ENCODE data around the gene CTNNAL1.
"Not testable (repeated sequence)": the region's sequence is repeated elsewhere in the genome, so short reads cannot be mapped to it uniquely, and the experiment has no call there.

CTNNAL1 gene, protein sequence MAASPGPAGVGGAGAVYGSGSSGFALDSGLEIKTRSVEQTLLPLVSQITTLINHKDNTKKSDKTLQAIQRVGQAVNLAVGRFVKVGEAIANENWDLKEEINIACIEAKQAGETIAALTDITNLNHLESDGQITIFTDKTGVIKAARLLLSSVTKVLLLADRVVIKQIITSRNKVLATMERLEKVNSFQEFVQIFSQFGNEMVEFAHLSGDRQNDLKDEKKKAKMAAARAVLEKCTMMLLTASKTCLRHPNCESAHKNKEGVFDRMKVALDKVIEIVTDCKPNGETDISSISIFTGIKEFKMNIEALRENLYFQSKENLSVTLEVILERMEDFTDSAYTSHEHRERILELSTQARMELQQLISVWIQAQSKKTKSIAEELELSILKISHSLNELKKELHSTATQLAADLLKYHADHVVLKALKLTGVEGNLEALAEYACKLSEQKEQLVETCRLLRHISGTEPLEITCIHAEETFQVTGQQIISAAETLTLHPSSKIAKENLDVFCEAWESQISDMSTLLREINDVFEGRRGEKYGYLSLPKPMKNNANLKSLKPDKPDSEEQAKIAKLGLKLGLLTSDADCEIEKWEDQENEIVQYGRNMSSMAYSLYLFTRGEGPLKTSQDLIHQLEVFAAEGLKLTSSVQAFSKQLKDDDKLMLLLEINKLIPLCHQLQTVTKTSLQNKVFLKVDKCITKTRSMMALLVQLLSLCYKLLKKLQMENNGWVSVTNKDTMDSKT

DNA sequence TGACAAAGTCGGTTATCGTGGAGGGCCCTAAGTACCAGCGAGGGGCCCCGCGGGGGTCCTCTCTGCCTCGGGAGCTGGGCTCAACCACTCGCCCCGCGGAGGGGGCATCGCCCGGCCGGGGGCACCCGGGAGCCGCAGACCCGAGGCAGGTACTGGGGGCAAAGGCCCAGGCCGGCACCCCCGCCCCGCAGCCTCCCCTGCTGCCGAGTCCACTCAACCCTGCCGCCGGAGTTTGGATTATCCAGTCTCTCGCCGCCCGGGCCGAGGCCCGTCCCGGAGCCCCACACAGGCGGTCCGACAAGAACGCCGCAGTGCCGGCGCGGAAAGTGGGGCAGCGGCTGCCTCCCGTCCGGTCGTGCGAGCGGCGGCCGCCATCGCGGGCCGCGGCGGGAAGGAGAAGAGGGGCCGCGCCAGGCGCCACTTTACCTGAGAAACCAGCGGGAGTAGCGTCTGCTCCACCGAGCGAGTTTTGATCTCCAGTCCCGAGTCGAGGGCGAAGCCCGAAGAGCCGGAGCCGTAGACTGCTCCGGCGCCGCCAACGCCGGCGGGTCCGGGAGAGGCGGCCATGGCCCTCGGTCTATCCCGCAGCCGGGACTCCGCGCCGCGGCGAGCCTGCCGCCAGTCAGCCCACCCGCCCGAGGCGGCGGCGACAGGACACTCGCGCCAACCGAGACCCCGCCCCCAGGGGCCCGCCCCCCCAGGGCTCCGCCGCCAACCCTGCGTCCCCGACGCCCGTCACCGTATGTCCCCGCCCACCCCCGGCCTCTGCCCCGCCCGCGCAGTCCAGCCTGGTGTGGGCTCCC is at the start of gene CTNNAL1:
TSS of gene CTNNAL1 (minus strand) at position 624 of the 803 bp plus-strand sequence. CDS start at position 567, 57 bp downstream.
- DNase-seq, result peak; percentile 87

DNA sequence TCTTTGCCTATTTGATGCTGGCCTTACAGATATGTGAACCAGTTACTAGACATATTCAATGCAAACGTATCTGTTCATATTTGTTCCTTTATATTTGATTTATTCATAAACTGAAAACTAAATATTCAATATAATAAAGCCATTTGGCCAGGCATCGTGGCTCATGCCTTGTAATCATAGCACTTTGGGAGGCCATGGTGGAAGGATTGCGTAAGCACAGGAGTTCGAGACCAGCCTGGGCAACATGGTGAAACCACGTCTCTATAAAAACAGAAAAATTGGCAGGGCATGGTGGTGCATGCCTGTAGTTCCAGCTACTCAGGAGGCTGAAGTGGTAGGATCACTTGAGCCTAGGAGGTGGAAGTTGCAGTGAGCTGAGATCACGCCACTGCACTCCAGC is 49.2 kb upstream of the CTNNAL1 start:
- no peak for DNase-seq

DNA sequence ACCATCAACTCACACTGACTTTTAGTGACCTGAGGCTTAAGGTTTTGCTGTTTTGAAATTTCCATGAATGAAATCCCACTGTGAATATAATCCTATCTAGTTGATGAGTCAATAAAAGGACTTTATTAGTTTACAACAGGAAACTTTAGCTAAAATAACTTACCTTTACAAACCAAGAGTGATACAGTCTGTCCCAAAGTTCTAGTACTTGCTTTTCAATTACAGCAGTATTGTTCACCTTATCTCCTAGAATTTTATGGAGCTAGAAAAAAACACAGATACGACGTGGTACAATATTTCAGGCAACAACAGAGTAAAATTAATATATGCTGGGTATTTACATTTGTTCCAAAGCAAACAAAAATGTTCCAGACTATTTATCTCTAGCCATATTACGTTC is 46.9 kb upstream of the CTNNAL1 start:
- no peak for DNase-seq

DNA sequence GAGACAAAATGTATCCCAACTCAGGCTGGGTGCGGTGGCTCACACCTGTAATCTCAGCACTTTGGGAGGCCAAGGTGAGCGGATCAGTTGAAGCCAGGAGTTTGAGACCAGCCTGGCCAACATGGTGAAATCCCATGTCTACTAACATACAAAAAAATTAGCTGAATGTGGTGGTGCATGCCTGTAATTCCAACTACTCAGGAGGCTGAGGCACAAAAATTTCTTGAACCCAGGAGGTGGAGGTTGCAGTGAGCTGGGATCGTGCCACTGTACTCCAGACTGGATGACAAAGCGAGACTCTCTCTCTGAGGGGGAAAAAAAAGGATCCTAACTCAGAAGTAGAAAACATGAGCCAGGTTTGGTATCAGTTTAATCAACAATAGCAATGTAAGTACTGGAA is 39.8 kb upstream of the CTNNAL1 start:
- DNase-seq, result not testable (repeated sequence)

DNA sequence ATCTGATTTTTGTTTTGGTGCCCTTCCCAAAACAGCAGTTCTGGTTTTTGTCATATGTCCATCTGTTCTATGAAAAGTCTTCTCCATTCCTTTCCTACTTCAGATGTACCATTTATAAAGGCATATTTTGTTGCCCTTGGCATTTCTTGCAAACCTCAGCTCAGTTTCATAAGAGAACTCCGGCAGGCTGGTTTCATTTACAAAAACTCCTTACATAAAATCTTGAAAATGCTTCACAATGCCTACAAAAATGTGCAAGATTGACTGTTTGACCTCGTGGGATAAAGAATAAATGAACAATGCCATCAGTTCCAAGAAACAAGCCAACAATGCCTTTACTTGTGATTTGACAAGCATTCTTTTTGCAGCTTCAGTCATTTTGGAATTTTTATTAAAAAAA is 39.1 kb upstream of the CTNNAL1 start:
- no peak for DNase-seq

DNA sequence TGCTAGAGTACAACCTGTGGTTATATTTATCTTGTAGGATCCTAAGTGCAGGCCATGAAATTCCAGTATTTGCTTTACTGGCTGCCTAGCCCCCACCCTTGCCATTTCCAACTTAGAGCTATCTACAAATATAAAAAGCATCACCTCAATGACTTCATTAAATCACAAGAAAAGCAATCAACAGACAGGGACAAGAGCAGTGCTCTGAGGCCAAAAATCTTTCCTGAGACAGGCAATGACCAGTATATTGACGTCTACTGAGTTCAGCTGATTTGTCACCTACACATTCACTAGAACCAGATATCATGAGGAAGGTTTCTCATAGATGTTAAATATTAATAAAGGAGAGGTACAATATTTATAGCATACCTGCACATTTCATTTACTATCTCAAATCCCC is 38.4 kb upstream of the CTNNAL1 start:
- DNase-seq, result no peak

DNA sequence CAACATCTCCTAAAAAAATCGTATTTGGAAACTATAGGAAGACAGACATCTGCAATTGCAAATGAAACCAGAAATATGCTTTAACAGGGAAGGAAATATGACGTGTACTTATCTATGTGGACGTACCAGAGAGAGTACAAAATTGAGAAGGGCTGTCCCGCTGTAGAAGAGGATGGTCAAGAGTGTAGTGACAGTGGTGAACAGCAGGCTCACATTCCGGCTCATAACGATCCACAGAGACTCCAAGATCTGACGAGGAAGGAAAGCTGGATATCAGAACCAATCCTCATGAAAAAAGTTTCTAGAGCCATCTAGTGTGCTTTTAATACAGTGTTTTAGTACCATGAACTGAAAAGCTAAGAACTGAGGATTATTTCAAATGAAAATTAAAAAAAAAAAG is 37.1 kb upstream of the CTNNAL1 start:
- no peak for DNase-seq

DNA sequence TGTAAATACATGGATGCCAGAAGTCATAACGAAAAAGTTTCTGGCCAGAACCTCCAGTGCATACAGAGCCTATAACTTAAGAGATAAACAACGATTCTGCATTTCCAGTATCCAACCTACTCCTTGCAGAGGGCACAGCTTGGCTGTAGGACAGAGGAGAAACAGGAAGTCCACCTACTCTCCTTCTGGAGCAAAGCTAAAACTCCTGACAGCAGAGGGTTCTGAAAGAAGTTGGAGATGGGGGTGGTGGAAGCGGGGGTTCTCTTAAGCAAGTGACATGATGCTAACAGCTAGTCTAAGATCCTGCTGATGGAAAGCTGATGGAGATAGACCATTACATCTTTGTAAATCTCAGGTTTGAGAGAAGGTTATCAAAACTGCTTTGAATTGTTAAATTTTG is 35.5 kb upstream of the CTNNAL1 start:
- no peak for DNase-seq

DNA sequence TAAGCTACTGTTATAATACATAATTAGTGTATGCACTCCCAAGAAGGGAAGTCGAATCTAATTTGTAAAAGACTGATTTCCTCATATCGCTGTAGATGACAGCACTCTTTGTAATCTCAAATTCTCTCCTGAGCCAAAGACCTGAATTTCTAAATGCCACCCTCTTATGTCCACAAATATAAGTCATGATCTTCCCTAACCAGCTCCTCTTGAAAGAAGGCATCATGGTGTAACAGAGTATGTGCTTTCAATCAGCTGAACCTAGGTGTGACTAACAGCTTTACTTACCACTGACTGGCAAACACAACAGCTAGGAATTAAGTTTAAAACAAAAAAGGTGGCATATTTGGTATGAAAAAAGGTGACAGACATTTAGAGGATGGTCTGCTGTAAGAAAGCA is 34.0 kb upstream of the CTNNAL1 start:
- DNase-seq, result no peak

DNA sequence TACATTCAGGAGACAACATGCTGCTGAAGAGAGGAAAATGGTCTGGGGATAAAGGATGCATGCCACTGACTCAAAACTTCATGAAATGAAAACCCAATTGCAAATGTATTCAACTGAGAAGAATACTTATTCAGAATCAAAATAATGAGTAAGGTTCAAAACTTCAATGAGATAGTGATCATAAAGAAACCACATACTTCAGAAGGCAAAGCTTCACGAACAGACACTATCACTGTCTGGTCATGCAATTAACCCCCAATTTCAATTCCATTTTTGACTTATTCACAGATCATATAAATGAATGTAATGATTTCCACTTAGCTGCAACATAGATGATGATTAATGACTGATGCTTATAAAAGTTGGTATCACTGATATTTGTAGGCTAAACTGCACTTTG is 33.0 kb upstream of the CTNNAL1 start:
- DNase-seq, result no peak

DNA sequence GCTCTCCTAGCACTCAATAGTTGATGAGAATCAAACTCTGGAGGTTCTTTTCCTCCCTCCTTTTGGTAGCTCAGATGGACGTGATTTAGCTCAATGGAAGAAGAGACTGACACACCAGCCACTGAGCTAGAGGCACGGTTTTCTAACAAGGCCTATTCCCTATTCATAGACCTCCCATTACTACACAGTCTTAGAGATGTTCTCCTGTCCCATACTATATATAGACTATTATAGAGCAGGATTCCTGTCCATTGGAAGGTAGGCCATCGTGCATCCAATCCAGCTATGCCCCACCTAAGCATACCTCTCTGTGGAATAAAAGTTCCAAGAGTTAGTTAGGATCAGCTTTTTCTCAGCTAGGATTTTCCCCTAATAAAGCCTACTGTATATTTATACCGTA is 30.3 kb upstream of the CTNNAL1 start:
- no peak for DNase-seq

DNA sequence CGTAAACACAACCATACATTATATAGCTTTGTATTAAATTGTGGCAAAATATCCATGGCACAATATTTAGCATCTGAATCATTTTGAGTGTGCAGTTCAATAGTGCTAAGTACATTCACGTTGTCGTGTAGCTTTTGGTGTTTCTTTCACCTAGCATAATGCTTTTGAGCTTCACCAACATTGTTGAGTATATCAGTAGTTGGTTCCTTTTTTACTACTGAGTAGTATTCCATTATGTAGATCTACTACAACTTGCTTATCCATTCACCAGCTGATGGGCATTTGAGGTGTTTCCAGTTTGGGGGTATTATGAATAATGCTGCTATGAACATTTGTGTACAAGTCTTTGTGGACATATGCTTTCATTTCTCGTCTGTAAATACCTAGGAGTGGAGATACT is 27.3 kb upstream of the CTNNAL1 start:
- no peak for DNase-seq

DNA sequence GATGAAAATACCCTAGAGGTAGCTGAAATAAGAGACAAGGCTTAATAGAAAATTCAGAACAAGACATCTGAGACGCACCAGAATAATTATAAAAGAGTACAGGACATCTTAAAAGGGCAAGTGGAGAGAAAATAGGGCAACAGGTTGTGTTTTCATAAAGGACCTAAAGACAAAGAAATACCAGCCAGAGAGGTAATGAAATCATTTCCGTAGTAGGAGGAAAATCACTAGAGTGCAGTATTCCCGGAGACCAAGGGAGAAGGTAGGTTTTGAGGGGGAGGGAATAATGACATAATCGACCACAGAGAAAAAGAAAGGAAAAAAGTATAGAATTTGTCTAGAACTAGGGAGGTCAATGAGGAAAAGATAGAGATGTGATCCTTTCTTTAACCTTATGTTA is 26.2 kb upstream of the CTNNAL1 start:
- no peak for DNase-seq

DNA sequence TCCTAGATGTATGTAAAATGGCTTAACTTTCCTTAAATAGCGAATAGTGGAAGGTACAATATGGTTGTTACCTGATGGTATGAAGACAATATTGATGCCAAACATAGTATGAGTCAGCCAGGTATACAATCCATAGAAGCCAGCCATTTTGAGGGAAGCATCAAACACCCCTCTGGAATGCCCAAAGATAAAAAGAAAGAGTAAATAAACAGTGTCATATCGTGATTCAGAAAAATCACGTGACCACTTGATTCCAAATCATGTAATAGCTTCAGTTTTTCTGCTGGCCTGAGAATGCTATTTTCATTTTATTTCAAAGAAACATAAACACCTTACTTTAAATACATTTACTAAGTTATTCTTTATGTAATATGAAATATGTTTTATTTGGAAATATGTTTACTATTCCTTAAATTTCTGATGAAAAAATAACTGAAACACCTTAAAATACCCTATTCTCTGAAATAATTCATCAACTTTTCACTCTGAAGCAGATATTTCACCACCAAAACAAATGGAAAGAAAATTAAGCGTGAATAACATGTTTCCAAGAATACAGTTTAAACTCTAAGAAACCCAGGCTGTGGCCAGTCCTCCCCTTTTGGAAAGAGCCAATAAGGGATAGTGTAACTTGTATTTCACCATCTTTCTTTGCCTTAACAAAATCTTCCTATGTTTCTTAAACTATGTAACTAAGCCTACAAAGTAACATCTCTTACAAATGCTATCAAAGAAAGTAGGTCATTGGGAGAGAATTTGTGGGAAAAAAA is 24.8 kb upstream of the CTNNAL1 start:
- no peak for DNase-seq

DNA sequence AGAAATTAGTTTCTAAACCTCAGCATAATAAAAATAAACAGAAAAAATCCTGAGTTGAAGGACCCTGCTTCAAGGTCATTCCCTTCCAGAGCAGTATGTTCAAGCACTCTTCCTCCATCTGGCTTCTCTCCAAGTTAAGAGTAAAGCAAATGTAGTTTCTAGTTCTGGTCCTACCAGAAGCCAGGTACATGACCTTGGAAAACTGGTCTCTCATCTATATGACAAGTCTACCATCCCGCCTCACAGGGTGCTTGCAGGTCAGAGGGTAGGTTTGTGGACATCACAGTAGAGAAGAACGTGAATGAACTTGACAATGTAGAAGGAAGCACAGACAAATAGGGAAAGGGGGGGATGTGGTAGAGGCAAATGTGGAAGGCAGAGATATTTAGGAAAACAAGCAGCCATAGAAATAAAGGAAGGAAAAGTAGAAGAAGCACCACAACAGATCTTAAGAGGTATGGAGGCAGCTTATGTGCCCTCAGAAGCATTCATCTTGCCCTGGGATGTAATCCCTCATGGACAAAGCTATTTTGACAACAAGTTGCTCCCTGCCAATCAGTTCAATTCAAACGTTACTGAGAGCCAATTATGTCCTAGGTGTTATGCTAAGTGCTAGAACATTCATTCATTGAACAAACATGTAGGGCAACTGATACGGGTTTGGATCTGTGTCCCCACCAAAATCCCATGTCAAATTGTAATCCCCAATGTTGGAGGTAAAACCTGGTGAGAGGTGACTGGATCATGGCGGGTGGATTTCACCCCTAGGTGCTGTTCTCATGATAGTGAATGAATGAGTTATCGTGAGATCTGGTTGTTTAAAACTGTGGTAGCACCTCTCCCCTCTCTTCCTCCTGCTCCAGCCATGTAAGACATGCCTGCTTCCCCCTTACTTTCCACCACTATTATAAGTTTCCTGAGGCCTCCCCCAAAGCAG is 23.7 kb upstream of the CTNNAL1 start:
- DNase-seq, result no peak

DNA sequence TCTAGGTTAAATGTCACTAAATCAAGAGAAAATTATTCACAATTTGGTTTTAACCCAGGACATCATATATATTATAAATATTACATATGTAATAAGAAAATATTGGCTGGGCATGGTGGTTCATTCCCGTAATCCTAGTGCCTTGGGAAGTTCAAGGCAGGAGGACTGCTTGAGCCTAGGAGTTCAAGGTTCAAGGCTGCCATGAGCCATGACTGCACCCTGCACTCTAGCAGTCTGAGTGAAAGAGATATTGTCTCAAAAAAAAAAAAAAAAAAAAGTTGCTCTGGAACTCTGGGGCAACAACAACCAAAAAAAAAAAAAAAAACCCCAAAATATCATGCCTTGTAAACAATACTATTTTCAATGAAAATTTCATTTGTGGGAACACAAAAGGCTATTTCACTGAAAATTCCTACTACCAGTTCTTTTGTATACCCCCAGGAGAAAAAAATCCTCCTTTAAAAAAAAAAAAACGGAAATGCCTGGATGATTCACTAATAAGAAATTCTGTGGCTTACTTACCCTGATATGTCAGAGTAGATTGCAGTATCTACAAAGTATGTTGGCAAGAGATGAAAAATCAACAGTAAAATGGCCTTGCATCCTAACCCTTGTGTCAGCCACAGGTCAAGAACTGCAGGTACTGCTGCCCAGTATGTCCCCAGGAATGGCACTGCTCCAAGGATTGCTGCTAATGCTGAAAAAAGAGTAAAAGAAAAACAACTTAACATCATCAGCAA is 22.6 kb upstream of the CTNNAL1 start:
- no peak for DNase-seq

DNA sequence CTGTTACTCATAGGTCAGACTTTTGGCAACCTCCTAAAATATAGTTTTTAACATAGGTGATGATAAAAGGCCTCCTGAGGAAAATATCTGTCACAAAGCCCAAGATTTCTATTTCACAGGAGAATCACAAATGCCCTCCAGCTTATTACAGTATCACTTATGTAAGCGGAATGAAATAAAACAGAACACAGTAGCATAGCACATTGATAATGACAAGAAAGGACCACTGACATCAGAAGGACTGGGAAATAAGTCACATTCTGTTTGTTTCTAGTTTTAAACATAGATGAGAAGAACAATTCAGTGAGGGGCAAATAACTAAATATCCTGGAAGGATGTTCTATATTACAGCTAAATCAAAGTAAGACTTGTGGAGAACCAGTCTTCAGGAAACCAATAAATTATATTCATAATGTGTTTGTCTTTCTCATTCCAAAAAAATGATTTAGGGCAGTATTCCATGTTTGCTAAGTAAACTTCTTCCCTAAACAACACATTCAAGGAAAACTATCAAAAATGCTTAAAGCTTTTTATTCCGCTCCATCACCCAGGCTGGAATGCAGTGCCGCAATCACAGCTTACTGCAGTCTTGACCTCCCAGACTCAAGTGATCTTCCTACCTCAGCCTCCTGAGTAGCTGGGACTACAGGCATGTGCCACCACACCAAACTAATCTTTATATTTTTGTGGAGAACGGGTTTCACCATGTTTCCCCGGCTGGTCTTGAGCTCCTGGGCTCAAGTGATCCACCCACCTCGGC is 20.8 kb upstream of the CTNNAL1 start:
- no peak for DNase-seq

DNA sequence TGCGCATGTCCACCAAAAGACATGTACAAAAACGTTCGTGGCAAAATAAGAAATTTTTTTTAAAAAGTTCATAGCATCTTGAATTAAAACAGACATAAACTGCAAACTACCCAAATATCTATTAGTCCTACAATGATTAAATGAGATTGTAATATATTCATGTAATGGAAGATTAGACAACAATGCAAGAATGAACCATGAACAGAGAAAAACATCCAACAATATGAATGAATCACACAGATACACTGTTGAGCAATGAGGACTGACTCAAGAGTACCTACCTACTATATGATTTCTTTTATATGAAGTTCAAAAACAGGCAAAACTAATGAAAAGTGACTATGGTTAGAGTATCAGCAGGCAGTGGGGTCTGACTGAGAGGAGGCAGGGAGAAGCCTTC is 17.9 kb upstream of the CTNNAL1 start:
- DNase-seq, result no peak

DNA sequence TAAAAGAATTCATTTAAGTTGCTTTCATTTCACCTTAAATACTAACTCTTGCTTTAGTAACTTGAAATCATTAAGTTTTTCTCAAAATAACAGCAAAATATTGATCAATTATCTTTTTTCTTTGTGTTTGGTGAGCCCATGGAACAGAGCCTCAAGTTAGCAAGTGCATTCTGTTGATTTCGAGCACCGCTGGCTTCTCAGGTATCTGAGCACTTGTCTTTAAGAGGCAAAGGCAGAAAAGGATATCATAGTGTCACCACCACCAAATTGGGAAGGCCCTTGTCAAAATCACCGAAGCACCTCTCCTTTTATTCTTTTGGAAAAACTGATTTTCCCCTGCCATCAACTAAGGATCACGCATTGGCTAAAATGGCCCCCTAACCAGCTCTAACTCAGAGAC is 17.1 kb upstream of the CTNNAL1 start:
- DNase-seq, result no peak

DNA sequence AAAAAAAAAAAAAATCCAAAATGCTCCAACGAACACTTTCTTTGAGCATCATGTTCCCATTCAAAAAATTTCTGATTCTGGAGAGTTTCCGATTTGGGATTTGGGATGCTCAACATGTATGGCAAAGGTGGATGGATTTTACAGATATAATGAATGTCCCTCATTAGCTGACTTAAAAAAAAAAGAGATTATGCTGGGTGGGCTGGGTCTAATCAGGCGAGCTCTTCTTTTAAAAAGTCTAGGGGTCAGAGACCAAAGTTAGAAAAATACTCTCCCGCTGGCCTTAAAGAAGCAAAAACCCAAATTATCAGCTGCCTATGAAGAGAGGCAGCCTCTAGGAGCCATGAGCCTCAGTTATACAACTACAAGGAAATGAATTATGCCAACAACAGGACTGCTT is 15.2 kb upstream of the CTNNAL1 start:
- no peak for DNase-seq

Data from NCI-H1436 (cell line).